GM21619 (cell line): ENCODE data around the gene ADD3.

Experiments
- ATAC-seq: cut with Tn5 transposase; IDR thresholded peaks from one replicate; pipeline ENCODE4 v1.9.1; 2021; ENCODE audit not compliant: unreplicated experiment

ADD3 gene

DNA sequence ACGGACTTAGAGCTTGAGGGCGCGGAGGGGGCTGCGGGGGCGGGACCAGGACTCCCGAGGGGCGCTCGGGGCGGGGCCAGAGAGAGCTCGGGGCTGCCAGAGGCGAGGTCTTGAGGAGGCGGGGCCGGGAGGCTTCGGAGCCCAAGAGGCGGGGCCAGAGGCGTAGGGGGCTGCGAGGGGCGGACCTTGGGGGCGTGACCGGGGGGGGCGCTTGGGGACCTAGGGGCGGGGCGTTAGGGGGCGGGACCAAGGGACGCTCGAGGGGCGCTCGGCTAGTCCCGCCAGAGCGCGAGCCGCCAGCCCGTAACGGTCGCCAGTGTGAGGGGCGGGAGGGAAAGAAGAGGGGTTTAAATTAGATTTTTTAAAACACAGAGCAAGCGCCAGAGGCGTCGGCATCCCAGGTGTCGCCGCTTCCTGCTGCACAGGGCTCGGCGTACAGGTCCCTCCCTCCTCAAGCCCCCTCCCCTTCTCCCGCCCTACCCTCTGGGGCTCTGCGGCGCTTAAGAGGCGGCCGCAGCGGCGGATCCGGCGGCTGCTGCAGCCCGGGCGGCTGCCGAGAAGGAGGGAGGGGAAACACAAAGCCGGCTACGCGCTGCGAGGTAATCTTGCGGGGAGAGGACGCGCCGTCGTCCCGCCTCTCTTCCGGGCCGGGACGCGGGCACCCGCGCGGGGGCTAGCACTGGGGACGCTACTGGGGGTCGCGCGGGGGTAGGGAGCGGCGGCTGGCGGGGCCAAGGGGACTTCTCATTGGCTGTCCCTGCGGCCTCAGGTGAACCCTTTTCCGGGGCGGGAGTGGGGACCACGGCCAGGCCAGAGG lies at the start of gene ADD3:
ADD3 (plus strand) TSS at position 284 of the 817 bp plus-strand sequence. CDS start 92,670 bp downstream, outside the sequence.
- peak; percentile 60 for ATAC-seq

DNA sequence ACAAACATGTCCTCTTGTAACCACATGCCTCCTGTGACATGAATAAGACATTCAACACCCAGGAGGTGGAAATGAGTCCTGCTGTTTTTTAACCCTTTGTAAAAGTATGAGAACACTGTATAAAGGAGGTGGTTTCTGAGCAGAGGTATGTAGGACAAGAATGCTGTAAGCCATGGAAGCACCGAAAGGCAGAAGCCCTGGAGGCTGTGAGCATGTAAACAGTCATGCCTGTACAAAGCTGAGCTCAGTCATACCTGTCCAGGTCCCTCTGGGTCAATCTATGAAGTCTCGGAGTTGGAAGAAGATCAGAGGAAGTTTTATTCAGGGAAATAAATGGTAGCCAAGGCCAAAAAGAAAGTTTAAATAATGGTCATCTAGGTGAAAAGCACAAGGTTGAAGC lies 49.7 kb upstream of the ADD3 start:
- ATAC-seq: no peak

- no peak for ATAC-seq
These were observed 48.3 kb upstream of the ADD3 start for GRCh38 chr10:109959259-109960145.

GRCh38 chr10:109960682-109961081 lies 47.1 kb upstream of the ADD3 start:
- ATAC-seq: no peak

GRCh38 chr10:109961174-109962001 lies 46.4 kb upstream of the ADD3 start:
- ATAC-seq: no peak

DNA sequence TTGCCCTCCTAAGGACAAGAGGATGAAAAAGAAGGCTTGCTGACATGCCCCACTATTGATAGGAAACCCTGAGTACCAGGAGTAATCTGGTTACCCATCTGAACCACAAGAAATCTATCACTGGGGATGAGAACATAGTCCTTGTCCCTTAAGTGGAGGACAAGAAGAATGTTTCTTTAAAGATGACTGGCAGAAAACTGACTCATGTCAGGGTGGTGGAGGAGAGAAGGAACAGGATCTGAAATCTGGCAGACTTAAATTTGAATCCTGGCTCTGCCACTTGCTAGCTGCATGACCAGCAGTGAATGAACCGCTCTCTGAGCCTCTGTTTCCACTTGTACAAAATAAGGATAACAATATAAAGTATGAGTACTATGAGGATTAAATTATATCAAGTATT lies 45.5 kb upstream of the ADD3 start:
- no peak for ATAC-seq

DNA sequence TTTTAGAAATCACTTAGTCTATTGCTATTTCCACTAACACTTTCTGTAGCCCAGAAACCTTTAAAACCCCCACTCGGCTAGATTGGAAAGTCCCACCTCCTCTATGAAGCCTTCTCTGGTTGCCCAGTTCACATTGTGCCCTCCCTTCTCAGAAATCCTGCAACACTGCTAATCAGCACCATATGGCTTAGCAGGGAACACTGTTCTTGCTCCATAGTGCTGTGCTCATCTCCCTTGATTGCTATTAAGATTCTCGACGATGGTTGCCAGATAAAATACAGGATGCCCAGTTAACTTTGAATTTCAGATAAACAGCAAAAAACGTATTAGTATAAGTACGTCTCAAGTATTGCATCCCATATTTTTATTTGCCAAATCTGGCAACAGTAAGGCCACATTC lies 44.3 kb upstream of the ADD3 start:
- ATAC-seq: no peak

DNA sequence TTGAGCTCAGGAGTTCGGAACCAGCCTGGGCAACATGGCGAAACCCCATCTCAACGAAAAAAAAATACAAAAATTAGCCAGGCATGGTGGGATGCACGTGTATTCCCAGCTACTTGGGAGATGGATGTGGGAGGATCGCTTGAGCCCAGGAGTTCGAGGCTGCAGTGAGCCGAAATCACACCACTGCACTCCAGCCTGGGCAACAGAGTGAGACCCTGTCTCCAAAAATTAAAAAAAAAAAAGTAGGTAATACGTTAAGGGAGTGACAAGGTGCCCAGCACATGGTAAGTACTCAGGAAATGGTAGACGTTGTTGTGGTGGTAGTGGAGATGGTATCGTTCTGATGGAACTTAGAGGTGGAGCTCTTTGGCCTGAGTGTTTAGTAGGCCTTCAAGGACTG lies 43.5 kb upstream of the ADD3 start:
- no peak for ATAC-seq

GRCh38 chr10:109966961-109967738 lies 40.6 kb upstream of the ADD3 start:
- ATAC-seq: no peak

DNA sequence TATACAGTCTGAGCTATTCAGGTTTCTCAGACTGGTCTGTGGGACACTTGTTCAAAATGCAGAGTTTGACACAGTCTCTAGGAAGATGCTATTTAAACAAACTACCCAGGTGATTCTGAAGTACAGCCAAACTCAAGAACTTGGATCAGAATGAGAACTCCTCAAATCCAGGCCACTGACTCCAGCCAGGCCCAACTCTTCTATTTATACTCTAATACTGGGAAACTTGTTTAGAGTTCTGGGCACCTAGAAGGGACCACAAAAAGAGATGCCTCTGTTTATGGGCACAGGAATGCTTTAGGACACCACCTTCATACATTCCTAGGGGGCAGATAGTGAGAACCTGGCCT lies 40.1 kb upstream of the ADD3 start:
- no peak for ATAC-seq

GRCh38 chr10:109968953-109969759 lies 38.6 kb upstream of the ADD3 start:
- ATAC-seq: no peak

DNA sequence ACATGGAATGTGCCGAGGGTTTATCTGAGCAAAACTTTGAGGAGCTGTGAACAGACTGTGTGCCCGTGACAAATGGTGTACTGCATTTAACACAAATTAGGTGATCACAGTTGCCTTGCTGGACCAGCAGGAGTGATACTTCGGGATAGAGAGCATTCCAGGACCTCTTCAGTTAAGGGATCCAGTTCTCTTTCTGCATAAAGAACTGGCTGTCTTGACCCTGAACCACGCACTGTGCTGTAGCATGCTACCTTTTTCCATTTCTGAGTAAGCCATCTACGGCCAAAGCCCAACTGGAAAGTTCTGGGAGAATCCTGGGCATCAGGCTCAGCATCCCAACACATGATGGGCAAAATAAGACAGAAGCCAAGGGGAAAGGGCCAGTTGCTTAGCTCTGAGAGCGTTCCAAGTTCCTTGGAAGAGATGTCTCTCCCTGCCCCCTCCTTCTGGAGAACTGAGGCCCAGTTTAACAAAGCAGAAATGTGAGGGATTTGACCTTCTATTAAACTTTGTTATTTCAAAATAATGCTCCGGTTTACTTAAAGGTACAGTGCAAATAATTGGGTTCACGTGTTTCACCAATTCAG lies 37.9 kb upstream of the ADD3 start:
- no peak for ATAC-seq

GRCh38 chr10:109971634-109972033 lies 36.1 kb upstream of the ADD3 start:
- no peak for ATAC-seq

- no peak for ATAC-seq
These were observed 35.3 kb upstream of the ADD3 start for GRCh38 chr10:109972372-109973001.

GRCh38 chr10:109973326-109973829 lies 34.4 kb upstream of the ADD3 start:
- no peak for ATAC-seq

DNA sequence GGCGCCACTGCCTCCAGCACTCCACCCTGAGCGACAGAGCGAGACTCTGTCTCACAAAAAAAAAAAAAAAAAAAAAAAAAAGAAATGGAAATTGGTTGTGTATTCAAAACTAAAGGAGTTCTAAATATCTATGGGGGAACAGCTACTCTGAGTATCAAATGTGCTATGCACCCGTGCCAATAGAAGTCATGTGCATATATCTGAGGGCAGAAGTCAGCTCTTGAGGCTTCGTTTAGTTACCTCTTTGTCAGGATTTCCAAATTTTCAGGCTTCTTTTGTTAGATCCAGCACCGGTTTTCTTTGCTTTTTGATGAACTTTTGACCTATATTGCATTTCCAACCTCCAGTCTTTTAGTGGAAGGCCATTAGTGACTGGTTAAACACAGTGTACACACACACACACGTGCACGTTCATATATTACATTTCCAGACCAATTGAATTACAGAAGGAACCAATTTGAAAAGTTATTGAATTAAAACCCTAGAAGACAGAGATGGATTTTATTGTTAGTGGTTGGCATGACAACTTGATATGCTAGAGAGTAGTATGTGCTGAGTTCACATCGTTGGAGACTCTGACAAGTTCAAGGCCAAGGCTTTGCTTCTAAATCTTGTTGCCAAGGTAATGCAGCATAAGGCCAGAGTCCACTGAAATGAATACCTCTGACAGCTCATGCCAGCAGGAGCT lies 33.1 kb upstream of the ADD3 start:
- ATAC-seq: no peak

DNA sequence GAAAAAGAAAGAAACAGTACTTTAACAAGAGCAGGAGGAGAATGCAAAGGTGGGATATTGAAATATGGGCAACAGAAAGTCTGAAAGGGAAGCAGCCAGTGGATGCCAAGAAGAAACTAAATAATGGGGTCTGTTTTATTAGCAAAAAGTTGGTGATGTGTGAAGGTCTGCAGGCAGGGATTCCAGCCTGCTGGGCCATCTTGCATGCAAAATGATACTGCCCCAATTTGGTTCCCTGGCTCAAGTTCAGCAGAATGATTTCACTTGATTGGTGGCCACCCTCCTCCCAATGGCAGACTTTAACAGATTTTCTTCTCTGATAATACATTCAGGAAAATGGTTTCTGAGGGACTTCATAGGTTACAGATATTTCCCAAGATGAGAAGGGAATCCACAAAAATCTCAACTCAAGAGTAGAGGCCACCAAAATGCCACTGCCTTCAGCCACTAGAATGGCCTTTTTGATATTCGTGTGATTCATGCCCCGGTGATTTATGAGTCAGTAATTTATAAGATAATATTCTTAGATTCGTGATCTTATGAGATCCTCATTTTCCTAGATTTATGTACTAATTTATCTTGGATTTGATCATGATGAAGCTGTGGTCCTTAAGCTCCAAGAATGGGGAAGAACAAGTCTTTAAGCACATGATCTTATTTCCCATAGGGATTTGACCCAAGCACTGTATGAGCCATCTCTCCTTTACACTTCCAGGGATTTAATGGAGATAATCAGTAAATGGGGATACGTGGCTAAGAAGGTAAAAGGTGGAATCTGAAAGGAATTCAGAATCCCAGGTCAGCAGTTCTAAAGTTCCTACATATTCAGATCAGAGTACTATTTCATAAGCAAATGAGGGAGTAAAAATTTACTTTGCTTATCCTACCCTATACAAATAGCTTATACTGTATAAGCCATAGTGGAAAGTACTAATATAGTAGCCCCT lies 32.3 kb upstream of the ADD3 start:
- ATAC-seq: no peak
